Karpas-422 (cell line): ENCODE data around the gene BCL2. TPM values are rescaled to one million over a fixed set of nuclear protein-coding genes. Genes with fewer than 3 reads are reported as not detected.

Source experiments
- DNase-seq: peaks from one replicate; pipeline ENCODE4 v3.0.0-alpha.2; 2015
- H2AFZ ChIP-seq: fragments of 200-600 bp; sonication (generic); 2 replicates; pipeline ENCODE4 v1.6.1; 2014; ENCODE audit warnings: antibody characterized with exemption, low read length, mixed read lengths
- H3K27ac ChIP-seq: fragments of 200-600 bp; sonication (generic); 2 replicates; pipeline ENCODE4 v1.5.1; 2014; ENCODE audit warnings: mild to moderate bottlenecking, low read length, moderate library complexity
- H3K27me3 ChIP-seq: fragments of 200-600 bp; sonication (generic); 2 replicates; pipeline ENCODE4 v1.6.1; 2014; ENCODE audit warnings: low read length, mixed read lengths
- H3K36me3 ChIP-seq: fragments of 200-600 bp; sonication (generic); 2 replicates; pipeline ENCODE4 v1.6.1; 2014; ENCODE audit warnings: low read length, mixed read lengths; ENCODE audit not compliant: insufficient read depth
- H3K4me1 ChIP-seq: fragments of 200-600 bp; sonication (generic); 2 replicates; pipeline ENCODE4 v1.6.1; 2014; ENCODE audit warnings: mild to moderate bottlenecking, low read length, mixed read lengths
- H3K4me2 ChIP-seq: fragments of 200-600 bp; sonication (generic); 2 replicates; pipeline ENCODE4 v1.6.1; 2014; ENCODE audit warnings: low read length, low read depth, mild to moderate bottlenecking; ENCODE audit not compliant: poor library complexity, severe bottlenecking
- H3K4me3 ChIP-seq: fragments of 200-600 bp; sonication (generic); 2 replicates; pipeline ENCODE4 v1.5.1; 2014; ENCODE audit warnings: mild to moderate bottlenecking, antibody characterized with exemption, low read length, mixed read lengths
- H3K79me2 ChIP-seq: fragments of 200-600 bp; sonication (generic); 2 replicates; pipeline ENCODE4 v1.6.1; 2014; ENCODE audit warnings: mild to moderate bottlenecking, low read length, mixed read lengths
- H3K9ac ChIP-seq: fragments of 200-600 bp; sonication (generic); 2 replicates; pipeline ENCODE4 v1.6.0; 2014; ENCODE audit warnings: low read length
- H3K9me2 ChIP-seq: fragments of 200-600 bp; sonication (generic), shearing (Covaris generic); replicated peaks from 2 replicates; pipeline ENCODE4 v1.6.0; 2014; ENCODE audit warnings: mild to moderate bottlenecking, low read length, moderate library complexity; ENCODE audit not compliant: insufficient read depth
- H3K9me3 ChIP-seq: fragments of 300-700, 200-600 bp; sonication (generic); 2 replicates; pipeline ENCODE4 v1.6.1; 2014; ENCODE audit warnings: low read length, mixed read lengths
- H4K20me1 ChIP-seq: fragments of 200-600 bp; sonication (generic); 2 replicates; pipeline ENCODE4 v1.6.1; 2014; ENCODE audit warnings: mild to moderate bottlenecking, antibody characterized with exemption, low read length, low read depth; ENCODE audit not compliant: insufficient read depth
- total RNA-seq: library from RNA; depleted of rRNA; stranded (reverse); fragments of >200 nt; shearing (Covaris generic); gene quantifications from 2 replicates; pipeline ENCODE4 v1.2.3, GENCODE V29; 2014; ENCODE audit warnings: low replicate concordance

The BCL2 gene
- total RNA-seq, 1 experiment from 2014 or later = 271 TPM

DNA sequence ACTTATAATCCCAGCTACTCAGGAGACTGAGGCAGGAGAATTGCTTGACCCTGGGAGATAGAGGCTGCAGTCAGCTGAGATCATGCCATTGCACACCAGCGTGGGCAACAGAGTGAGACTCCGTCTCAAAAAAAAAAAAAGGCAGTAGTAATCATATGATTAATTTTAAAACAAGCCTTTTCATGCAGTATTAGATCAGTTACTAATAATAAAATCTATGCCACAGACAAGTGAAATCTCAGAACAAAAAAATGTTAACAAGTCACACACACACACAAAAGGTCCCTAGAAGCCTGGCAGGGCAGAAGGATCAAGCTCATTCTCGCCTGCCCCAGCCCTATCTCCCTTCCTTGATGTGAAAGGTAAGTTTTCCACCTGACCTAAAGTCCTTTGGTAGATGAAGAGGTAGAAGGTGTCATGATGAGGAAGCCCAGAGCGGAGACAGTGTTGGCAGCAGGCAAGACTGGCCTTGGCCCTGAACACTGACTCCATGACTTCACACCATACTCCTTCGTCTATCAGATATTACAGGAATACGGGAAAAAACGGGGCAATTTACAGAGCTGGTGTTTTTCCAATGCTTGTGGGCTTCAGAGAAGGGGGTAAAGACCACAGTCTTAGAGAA lies 36.8 kb upstream of the BCL2 start:
- H3K27me3 ChIP-seq = no peaks in the 10 kb centered on the region
- no peaks in the 10 kb centered on the region for H3K9me3 ChIP-seq
- H3K36me3 ChIP-seq = peaks cover 52% of the 10 kb centered on the region
- no peak for DNase-seq
- no peak overlapping the region for H2AFZ ChIP-seq
- H3K9me2 ChIP-seq = no peaks in the 10 kb centered on the region
- H3K4me2 ChIP-seq = no peak overlapping the region
- no peak overlapping the region for H3K4me3 ChIP-seq
- H3K9ac ChIP-seq = no peak overlapping the region
- H4K20me1 ChIP-seq = no peaks in the 10 kb centered on the region
- no peak overlapping the region for H3K27ac ChIP-seq
- peaks cover 10% of the 10 kb centered on the region for H3K79me2 ChIP-seq
- peaks cover 10% of the 10 kb centered on the region for H3K4me1 ChIP-seq

- H3K79me2 ChIP-seq = peaks cover 6% of the 10 kb centered on the region
- H3K9me2 ChIP-seq = no peaks in the 10 kb centered on the region
- no peak overlapping the region for H3K4me2 ChIP-seq
- H4K20me1 ChIP-seq = no peaks in the 10 kb centered on the region
- H3K27me3 ChIP-seq = no peaks in the 10 kb centered on the region
- no peak overlapping the region for H3K4me3 ChIP-seq
- no peak for DNase-seq
- no peak overlapping the region for H3K9ac ChIP-seq
- H3K27ac ChIP-seq = no peak overlapping the region
- H3K36me3 ChIP-seq = peaks cover 54% of the 10 kb centered on the region; the same call in 1 of the 2 replicates
- H2AFZ ChIP-seq = no peak overlapping the region
- H3K4me1 ChIP-seq = peaks cover 19% of the 10 kb centered on the region
- H3K9me3 ChIP-seq = no peaks in the 10 kb centered on the region
Measured at GRCh38 chr18:63350230-63350629, 30.7 kb upstream of the BCL2 start.

DNA sequence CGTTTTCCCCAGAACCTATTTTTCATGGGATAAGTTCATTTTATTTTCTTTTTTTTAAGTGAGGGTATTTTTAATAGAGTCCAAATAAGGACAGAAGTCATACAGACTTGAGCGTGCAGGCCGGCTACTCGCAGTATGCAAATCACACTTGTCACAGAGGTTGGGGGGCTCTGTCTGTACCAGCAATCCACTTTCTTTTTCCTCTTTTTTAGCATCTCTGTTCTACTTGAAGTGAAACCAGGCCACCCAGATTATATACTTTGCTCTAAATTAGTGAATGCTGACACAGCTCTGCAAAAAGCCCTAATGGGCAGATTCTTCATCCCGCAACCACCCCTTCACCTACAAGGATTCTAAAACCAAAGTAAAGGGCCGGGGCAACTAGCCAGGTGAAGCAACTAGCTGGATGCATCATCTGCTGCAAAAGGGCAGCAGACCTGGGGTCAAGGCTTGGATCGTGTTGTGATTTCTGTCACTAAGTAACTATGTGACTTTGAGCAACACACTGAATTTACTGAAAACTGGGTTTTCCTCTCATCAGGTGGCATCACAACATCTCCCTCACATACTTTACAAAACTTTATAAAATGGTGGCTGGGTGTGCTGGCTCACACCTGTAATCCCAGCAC lies 29.1 kb upstream of the BCL2 start:
- H3K4me2 ChIP-seq = peak overlapping the region; percentile 70
- H3K4me3 ChIP-seq = peak overlapping the region; percentile 47; the same call in 1 of the 2 replicates
- peaks cover 19% of the 10 kb centered on the region for H3K4me1 ChIP-seq
- peaks cover 6% of the 10 kb centered on the region for H3K79me2 ChIP-seq
- DNase-seq = peak; percentile 82
- peaks cover 41% of the 10 kb centered on the region; the same call in 1 of the 2 replicates for H3K36me3 ChIP-seq
- H3K27me3 ChIP-seq = no peaks in the 10 kb centered on the region
- no peaks in the 10 kb centered on the region for H4K20me1 ChIP-seq
- H3K9me2 ChIP-seq = no peaks in the 10 kb centered on the region
- no peak overlapping the region for H2AFZ ChIP-seq
- H3K9me3 ChIP-seq = no peaks in the 10 kb centered on the region
- peak overlapping the region; percentile 81 for H3K27ac ChIP-seq
- H3K9ac ChIP-seq = peak overlapping the region; percentile 63

DNA sequence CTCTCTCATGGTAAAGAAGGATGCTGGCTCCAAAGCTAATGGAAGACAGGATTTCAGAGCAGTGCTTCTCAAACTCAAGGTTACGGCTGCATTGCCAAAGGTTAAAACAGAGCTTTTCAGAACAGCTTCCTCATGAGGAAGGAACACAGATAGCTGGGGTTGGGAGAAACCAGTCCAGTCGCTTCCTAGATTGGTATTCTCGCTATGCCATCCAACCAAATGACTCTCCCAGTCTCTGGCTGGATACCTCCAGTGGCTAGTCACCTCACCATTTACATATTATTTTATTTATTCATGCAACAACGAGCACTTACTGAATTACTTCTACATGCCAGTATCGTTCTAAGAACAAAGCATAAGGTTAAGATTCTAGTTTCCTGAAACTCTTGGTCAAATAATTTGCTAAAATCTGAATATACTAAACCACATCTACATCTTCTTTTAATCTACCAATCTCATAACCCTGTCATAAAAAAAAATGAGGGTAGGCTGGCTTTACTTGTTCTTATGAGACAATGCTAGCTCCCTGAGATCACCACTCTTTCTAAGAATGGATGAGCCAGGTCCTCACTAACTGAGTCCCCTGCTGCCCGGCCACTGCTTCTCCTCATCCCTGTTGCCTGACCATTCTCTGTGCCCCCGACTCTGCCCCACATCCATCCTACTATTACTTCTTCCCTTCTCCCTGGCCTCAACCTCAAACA lies 27.1 kb upstream of the BCL2 start:
- Histone ChIP-seq H3K9me3 (no peaks in the 10 kb centered on the region), H3K9ac (no peak overlapping the region), H3K36me3 (peaks cover 38% of the 10 kb centered on the region; the same call in 1 of the 2 replicates), H2AFZ (no peak overlapping the region), H3K4me3 (no peak overlapping the region), H3K4me1 (peaks cover 19% of the 10 kb centered on the region), H3K27me3 (no peaks in the 10 kb centered on the region), H3K4me2 (no peak overlapping the region), H3K27ac (no peak overlapping the region), H4K20me1 (no peaks in the 10 kb centered on the region), H3K79me2 (peaks cover 6% of the 10 kb centered on the region), H3K9me2 (no peaks in the 10 kb centered on the region)
- no peak for DNase-seq

DNA sequence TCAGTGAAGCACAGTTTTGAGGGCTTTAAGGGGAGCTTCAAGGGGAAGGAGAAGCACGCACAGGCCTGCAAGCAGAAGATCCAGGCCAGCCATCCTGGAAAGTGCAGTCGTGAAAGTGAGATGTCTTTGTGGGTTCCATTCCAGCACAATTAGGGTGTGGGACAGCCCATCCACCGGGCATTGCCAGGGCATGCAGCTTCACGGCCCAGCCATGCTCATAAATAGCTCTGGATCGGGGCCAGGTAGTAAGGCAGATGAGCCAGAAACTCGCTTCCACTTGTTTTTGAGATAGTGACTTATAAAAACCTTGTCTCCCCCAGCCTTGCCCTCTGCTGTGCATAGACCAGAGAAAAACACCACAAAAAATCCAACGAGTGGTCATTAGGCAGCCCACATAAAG lies 26.5 kb upstream of the BCL2 start:
- Histone ChIP-seq H3K9me2 (no peaks in the 10 kb centered on the region), H3K9ac (no peak overlapping the region), H3K27ac (no peak overlapping the region), H4K20me1 (no peaks in the 10 kb centered on the region), H2AFZ (no peak overlapping the region), H3K79me2 (peaks cover 6% of the 10 kb centered on the region), H3K36me3 (peaks cover 39% of the 10 kb centered on the region; the same call in 1 of the 2 replicates), H3K4me3 (no peak overlapping the region), H3K9me3 (no peaks in the 10 kb centered on the region), H3K27me3 (no peaks in the 10 kb centered on the region), H3K4me2 (no peak overlapping the region), H3K4me1 (peaks cover 19% of the 10 kb centered on the region)
- DNase-seq = no peak

- Histone ChIP-seq H2AFZ (no peak overlapping the region), H3K4me2 (no peak overlapping the region), H3K27me3 (no peaks in the 10 kb centered on the region), H3K79me2 (peaks cover 6% of the 10 kb centered on the region), H3K9me3 (no peaks in the 10 kb centered on the region), H3K36me3 (peaks cover 29% of the 10 kb centered on the region; the same call in 1 of the 2 replicates), H3K9me2 (no peaks in the 10 kb centered on the region), H3K9ac (no peak overlapping the region), H3K27ac (no peak overlapping the region), H4K20me1 (no peaks in the 10 kb centered on the region), H3K4me3 (no peak overlapping the region), H3K4me1 (peaks cover 20% of the 10 kb centered on the region)
- no peak for DNase-seq
Measured at GRCh38 chr18:63344918-63345317, 25.3 kb upstream of the BCL2 start.

GRCh38 chr18:63344263-63344662 lies 24.7 kb upstream of the BCL2 start:
- Histone ChIP-seq H4K20me1 (no peaks in the 10 kb centered on the region), H3K79me2 (peaks cover 6% of the 10 kb centered on the region), H3K4me1 (peaks cover 14% of the 10 kb centered on the region), H3K27ac (no peak overlapping the region), H3K4me2 (no peak overlapping the region), H3K9me2 (no peaks in the 10 kb centered on the region), H3K9me3 (no peaks in the 10 kb centered on the region), H3K27me3 (no peaks in the 10 kb centered on the region), H3K4me3 (no peak overlapping the region), H2AFZ (no peak overlapping the region), H3K36me3 (peaks cover 26% of the 10 kb centered on the region; the same call in 1 of the 2 replicates), H3K9ac (no peak overlapping the region)
- DNase-seq = no peak

DNA sequence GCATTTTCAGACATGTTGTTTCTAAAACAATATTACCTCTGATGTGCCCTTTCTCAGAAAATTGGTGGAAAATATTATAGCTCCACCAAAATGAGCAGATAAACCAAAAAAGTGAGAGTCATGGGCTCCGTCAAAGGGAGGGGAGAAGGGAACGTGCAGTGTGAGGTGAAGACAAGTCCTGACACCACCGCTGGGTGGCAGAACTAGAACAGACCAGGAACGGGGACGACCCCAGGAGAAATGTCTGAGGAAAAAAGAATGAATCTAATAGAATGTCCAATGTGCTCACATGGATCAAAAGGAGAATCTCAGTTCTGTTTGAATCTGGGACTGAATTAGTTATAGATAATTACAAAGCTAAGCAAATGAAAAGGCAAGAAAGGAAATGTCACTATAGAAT lies 22.6 kb upstream of the BCL2 start:
- H3K79me2 ChIP-seq = peaks cover 2% of the 10 kb centered on the region; the same call in 1 of the 2 replicates
- H3K4me2 ChIP-seq = no peak overlapping the region
- no peak overlapping the region for H2AFZ ChIP-seq
- H3K36me3 ChIP-seq = peaks cover 37% of the 10 kb centered on the region
- 0 out of 2 replicates have a peak, but pooled peaks cover 3% of the 10 kb centered on the region for H3K4me1 ChIP-seq
- no peaks in the 10 kb centered on the region for H4K20me1 ChIP-seq
- H3K9ac ChIP-seq = no peak overlapping the region
- no peaks in the 10 kb centered on the region for H3K9me2 ChIP-seq
- DNase-seq = peak; percentile 80
- no peaks in the 10 kb centered on the region for H3K9me3 ChIP-seq
- no peaks in the 10 kb centered on the region for H3K27me3 ChIP-seq
- no peak overlapping the region for H3K27ac ChIP-seq
- no peak overlapping the region for H3K4me3 ChIP-seq
